ENCODE data around the gene VPS37C.

DNA sequence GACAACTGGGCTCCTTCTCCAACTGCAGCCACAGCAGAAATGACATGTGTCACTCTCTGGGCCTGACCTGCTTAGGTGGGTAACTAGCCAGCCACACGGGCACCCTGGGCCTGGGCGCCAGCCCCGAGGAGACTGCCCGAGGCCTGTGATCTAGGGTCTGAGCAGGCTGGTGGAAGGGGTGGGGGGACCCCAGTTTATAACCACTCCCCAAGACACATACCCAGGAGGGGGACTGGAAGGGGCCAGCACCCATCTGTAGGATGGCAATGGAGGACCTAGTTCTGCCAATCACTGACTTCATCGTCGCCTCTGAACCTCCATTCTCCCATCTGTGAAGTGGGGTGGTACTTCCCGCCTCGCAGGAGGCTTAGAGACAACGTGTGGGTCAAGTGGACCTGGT, 42.8 kb downstream of the VPS37C start:
- no peak for TF ChIP-seq CTCF (IDR thresholded peaks at IDR 0.05)
- TF ChIP-seq POLR2A (IDR thresholded peaks at IDR 0.05) = no peak

All from esophagus squamous epithelium (tissue), 4 donors.